ENCODE measurements around the gene GAPVD1. TPM values are rescaled to one million over a fixed set of nuclear protein-coding genes. Genes with fewer than 3 reads are reported as not detected.

Gene GAPVD1
- total and polyA plus RNA-seq, 2 of the 13 experiments (the other 11 are each of a cell fraction or from before 2014, with no cell fraction given) = 11.1 to 33.2 TPM

DNA sequence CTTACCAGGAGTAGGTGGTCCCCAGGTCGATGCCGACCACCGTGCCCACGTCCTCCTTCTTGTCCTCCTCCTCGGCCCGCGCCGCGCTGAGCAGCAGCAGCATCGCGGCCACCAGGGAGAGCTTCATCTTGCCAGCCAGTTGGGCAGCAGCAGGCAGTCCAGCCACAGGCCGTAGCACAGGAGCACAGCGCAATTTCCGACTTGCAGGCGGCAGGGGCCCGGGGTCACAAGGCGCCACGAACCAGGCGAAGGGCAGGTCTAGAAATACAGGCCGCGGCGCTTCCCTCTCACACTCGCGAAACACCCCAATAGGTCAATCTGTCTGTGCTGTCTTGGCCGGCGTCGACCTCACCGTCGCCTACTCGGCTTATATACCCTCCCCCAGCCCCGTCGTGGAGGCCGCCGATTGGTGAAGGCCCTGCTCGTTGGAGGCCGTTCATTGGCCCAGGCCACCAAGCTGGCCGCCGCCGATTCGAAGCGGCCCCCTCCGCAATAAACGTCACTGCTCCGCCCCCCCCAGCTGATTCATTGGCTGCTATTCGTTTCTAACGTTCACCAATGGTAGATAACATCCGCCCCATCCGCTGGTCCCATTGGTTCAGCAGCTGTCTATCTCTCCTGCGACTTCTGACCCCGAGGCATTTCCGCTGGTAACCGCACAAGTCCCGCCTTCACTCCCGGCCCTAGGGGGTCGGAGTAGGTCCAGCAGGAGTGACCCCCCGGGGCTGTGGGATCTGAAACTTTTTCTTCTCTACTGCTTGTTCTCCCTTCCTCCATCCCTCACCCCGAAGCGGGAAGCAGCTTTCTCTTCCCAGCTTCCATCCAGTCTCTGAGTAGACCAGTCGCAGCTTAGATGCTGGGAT lies 20.4 kb upstream of the GAPVD1 start, which contains the start of gene HSPA5 (continued):
- no peak for TF ChIP-seq CBX2 (IDR thresholded peaks at IDR 0.05; ENCODE audit: low read depth, low read length)
- TF ChIP-seq CBX2 (CRISPR knock-in tag; IDR thresholded peaks at IDR 0.05; ENCODE audit: low read depth) = no peak
- TF ChIP-seq ZNF329 (CRISPR knock-in tag; IDR thresholded peaks at IDR 0.05; ENCODE audit: low read depth) = 0 out of 2 replicates have a peak, but pooled peaks have one; percentile 59
- TF ChIP-seq PHF5A (CRISPR knock-in tag; IDR thresholded peaks at IDR 0.05; ENCODE audit: low read depth, unreplicated experiment) = peak; percentile 55
- no peak for TF ChIP-seq ZNF382 (CRISPR knock-in tag; IDR thresholded peaks at IDR 0.05; ENCODE audit: borderline replicate concordance)
- no peak for TF ChIP-seq ZFP37 (CRISPR knock-in tag; IDR thresholded peaks at IDR 0.05; ENCODE audit: borderline replicate concordance)
- no peak; the same call in 1 of the 2 replicates for TF ChIP-seq NFATC3 (CRISPR knock-in tag; IDR thresholded peaks at IDR 0.05)
- TF ChIP-seq, protein P1, sequence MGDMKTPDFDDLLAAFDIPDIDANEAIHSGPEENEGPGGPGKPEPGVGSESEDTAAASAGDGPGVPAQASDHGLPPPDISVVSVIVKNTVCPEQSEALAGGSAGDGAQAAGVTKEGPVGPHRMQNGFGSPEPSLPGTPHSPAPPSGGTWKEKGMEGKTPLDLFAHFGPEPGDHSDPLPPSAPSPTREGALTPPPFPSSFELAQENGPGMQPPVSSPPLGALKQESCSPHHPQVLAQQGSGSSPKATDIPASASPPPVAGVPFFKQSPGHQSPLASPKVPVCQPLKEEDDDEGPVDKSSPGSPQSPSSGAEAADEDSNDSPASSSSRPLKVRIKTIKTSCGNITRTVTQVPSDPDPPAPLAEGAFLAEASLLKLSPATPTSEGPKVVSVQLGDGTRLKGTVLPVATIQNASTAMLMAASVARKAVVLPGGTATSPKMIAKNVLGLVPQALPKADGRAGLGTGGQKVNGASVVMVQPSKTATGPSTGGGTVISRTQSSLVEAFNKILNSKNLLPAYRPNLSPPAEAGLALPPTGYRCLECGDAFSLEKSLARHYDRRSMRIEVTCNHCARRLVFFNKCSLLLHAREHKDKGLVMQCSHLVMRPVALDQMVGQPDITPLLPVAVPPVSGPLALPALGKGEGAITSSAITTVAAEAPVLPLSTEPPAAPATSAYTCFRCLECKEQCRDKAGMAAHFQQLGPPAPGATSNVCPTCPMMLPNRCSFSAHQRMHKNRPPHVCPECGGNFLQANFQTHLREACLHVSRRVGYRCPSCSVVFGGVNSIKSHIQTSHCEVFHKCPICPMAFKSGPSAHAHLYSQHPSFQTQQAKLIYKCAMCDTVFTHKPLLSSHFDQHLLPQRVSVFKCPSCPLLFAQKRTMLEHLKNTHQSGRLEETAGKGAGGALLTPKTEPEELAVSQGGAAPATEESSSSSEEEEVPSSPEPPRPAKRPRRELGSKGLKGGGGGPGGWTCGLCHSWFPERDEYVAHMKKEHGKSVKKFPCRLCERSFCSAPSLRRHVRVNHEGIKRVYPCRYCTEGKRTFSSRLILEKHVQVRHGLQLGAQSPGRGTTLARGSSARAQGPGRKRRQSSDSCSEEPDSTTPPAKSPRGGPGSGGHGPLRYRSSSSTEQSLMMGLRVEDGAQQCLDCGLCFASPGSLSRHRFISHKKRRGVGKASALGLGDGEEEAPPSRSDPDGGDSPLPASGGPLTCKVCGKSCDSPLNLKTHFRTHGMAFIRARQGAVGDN (CRISPR knock-in tag; IDR thresholded peaks at IDR 0.05) = peak; percentile 91
- TF ChIP-seq JUND (CRISPR knock-in tag; IDR thresholded peaks at IDR 0.05) = no peak; the same call in none of the 2 replicates
- TF ChIP-seq ZNF724P (CRISPR knock-in tag; IDR thresholded peaks at IDR 0.05; ENCODE audit: borderline replicate concordance) = no peak; the same call in 1 of the 2 replicates
- TF ChIP-seq CERS6 (CRISPR knock-in tag; IDR thresholded peaks at IDR 0.05) = no peak
- TF ChIP-seq SKI (IDR thresholded peaks at IDR 0.05; ENCODE audit: partially characterized antibody) = peak; percentile 56
- peak; percentile 51; the same call in 1 of the 2 replicates for TF ChIP-seq ZNF816 (CRISPR knock-in tag; IDR thresholded peaks at IDR 0.05; ENCODE audit: borderline replicate concordance)
- no peak for TF ChIP-seq FLYWCH1 (CRISPR knock-in tag; IDR thresholded peaks at IDR 0.05)
- TF ChIP-seq, protein P2, sequence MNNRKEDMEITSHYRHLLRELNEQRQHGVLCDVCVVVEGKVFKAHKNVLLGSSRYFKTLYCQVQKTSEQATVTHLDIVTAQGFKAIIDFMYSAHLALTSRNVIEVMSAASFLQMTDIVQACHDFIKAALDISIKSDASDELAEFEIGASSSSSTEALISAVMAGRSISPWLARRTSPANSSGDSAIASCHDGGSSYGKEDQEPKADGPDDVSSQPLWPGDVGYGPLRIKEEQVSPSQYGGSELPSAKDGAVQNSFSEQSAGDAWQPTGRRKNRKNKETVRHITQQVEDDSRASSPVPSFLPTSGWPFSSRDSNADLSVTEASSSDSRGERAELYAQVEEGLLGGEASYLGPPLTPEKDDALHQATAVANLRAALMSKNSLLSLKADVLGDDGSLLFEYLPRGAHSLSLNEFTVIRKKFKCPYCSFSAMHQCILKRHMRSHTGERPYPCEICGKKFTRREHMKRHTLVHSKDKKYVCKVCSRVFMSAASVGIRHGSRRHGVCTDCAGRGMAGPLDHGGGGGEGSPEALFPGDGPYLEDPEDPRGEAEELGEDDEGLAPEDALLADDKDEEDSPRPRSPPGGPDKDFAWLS (CRISPR knock-in tag; IDR thresholded peaks at IDR 0.05; ENCODE audit: borderline replicate concordance) = no peak
- no peak; the same call in 1 of the 2 replicates for TF ChIP-seq ZNF709 (CRISPR knock-in tag; IDR thresholded peaks at IDR 0.05)
- TF ChIP-seq ZNF367 (CRISPR knock-in tag; IDR thresholded peaks at IDR 0.05; ENCODE audit: borderline replicate concordance) = no peak
- TF ChIP-seq ZNF780A (CRISPR knock-in tag; IDR thresholded peaks at IDR 0.05) = no peak
- TF ChIP-seq FOXC1 (CRISPR knock-in tag; IDR thresholded peaks at IDR 0.05; ENCODE audit: borderline replicate concordance) = peak; percentile 68
- peak; percentile 54; the same call in 1 of the 2 replicates for TF ChIP-seq SAFB2 (CRISPR knock-in tag; IDR thresholded peaks at IDR 0.05; ENCODE audit: borderline replicate concordance, low read depth)
- TF ChIP-seq DNMT1 (CRISPR knock-in tag; IDR thresholded peaks at IDR 0.05) = peak; percentile 70; the same call in 1 of the 2 replicates
- no peak; the same call in 1 of the 2 replicates for TF ChIP-seq ZNF251 (CRISPR knock-in tag; IDR thresholded peaks at IDR 0.05)
- TF ChIP-seq RBM39 (IDR thresholded peaks at IDR 0.05; ENCODE audit: low read depth, low read length, poor library complexity, severe bottlenecking) = peak; percentile 100
